Activated CD8-positive, alpha-beta T cell treated with anti-CD3 and anti-CD28 coated beads for 36 hours (primary cell): ENCODE measurements around the gene CRYL1. TPM values are rescaled to one million over a fixed set of nuclear protein-coding genes. Genes with fewer than 3 reads are reported as not detected.

ENCODE experiments used
- ATAC-seq: fragments of 200-7000 bp; cut with Tn5 transposase; one replicate; pipeline ENCODE4 v1.10.0; 2021; ENCODE audit warnings: mild to moderate bottlenecking, moderate library complexity
- CTCF ChIA-PET: fragments of 350-600 bp; sonication (Branson Sonifier 250); formaldehyde crosslinking; loops from one replicate; lab custom pipeline; 2021; ENCODE audit warnings: antibody characterized with exemption; lab: Charles Lee
- POLR2A ChIA-PET: fragments of 350-600 bp; sonication (Branson Sonifier 250); formaldehyde crosslinking; loops from one replicate; lab custom pipeline; 2021; ENCODE audit warnings: antibody characterized with exemption; lab: Charles Lee
- DNase-seq: peaks from one replicate; pipeline ENCODE4 v3.0.0-alpha.2; 2020
- H3K27ac Mint-ChIP-seq: one replicate; pipeline ENCODE4 v1.8.0; 2021; ENCODE audit warnings: mild to moderate bottlenecking, mixed read lengths
- H3K27me3 Mint-ChIP-seq: one replicate; pipeline ENCODE4 v1.8.0; 2021; ENCODE audit warnings: mixed read lengths
- H3K36me3 Mint-ChIP-seq: one replicate; pipeline ENCODE4 v1.8.0; 2021; ENCODE audit warnings: low read depth, mixed read lengths
- H3K4me1 Mint-ChIP-seq: one replicate; pipeline ENCODE4 v1.8.0; 2021; ENCODE audit warnings: low read depth, mixed read lengths
- H3K4me3 Mint-ChIP-seq: one replicate; pipeline ENCODE4 v1.8.0; 2021; ENCODE audit warnings: mild to moderate bottlenecking, moderate library complexity, mixed read lengths
- H3K9me3 Mint-ChIP-seq: one replicate; pipeline ENCODE4 v1.8.0; 2021; ENCODE audit warnings: mixed read lengths
- intact Hi-C: fragments of 100-400 bp; cut with micrococcal nuclease; formaldehyde crosslinking; loops from one replicate; pipeline ENCODE4 v1.10.0; 2022
- total RNA-seq, 2 experiments: library from RNA; stranded (reverse); gene quantifications; one replicate each; pipeline ENCODE4 v1.2.3, GENCODE V29; 2021
- TF ChIP-seq, protein P1 (sequence below): fragments of 200-600 bp; IDR thresholded peaks from one replicate; pipeline ENCODE4 v1.8.0; 2022; ENCODE audit warnings: antibody characterized with exemption, mild to moderate bottlenecking

Gene CRYL1
- total RNA-seq, 2 experiments from 2014 or later, result 8.5 to 9.4 TPM

DNA sequence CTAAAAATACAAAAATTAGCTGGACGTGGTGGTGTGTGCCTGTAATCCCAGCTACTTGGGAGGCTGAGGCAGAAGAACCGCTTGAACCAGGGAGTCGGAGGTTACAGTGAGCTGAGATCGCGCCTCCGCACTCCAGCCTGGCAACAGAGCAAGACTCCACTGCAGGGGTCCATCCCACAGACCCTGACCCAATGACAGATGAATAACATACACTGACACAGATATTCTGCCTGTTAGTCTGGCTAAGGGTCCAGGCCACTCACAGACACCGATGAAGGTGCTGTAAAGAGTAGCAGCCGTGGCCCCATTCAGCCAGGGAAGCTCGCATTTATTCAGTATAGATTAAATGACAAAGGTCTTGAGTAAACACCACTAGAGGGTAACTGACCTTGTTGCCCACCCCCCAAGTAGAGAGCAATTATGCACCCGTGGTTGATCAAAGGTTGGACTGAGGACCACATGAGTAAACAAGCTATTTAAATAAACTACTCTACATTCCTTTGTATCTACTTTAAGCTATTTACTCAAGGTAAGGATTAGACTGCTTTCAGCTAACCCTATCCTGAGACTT lies 8.5 kb upstream of the CRYL1 start:
- Mint-ChIP-seq H3K4me1 (no peaks in the 10 kb centered on the region), H3K27ac (no peak overlapping the region), H3K4me3 (no peak overlapping the region), H3K27me3 (peaks cover 6% of the 10 kb centered on the region), H3K36me3 (peaks cover 2% of the 10 kb centered on the region), H3K9me3 (peaks cover 4% of the 10 kb centered on the region)
- ChIA-PET CTCF (interaction anchor here (1.3 kb wide), 1 partner anchor 12 kb away, joined by 6 read pairs; no protein-coding TSS in a partner anchor), POLR2A (no interaction called here)
- no peak for ATAC-seq
- TF ChIP-seq, protein P1, sequence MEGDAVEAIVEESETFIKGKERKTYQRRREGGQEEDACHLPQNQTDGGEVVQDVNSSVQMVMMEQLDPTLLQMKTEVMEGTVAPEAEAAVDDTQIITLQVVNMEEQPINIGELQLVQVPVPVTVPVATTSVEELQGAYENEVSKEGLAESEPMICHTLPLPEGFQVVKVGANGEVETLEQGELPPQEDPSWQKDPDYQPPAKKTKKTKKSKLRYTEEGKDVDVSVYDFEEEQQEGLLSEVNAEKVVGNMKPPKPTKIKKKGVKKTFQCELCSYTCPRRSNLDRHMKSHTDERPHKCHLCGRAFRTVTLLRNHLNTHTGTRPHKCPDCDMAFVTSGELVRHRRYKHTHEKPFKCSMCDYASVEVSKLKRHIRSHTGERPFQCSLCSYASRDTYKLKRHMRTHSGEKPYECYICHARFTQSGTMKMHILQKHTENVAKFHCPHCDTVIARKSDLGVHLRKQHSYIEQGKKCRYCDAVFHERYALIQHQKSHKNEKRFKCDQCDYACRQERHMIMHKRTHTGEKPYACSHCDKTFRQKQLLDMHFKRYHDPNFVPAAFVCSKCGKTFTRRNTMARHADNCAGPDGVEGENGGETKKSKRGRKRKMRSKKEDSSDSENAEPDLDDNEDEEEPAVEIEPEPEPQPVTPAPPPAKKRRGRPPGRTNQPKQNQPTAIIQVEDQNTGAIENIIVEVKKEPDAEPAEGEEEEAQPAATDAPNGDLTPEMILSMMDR, result no peak
- no peak for DNase-seq
- intact Hi-C loops, result no loop called here

- CTCF ChIA-PET, result no interaction called here
- H3K4me1 Mint-ChIP-seq, result peaks cover 26% of the 10 kb centered on the region
- H3K27ac Mint-ChIP-seq, result no peak overlapping the region
Measured at GRCh38 chr13:20528452-20528851, 2.8 kb upstream of the CRYL1 start.

GRCh38 chr13:20526664-20527063 lies 1.0 kb upstream of the CRYL1 start:
- TF ChIP-seq, protein P1, result no peak
- no peaks in the 10 kb centered on the region for H3K36me3 Mint-ChIP-seq
- CTCF ChIA-PET, result interaction anchor here (0.6 to 1.6 kb wide), 3 partner anchors 32 to 302 kb away, joined by 3 to 4 read pairs (median 4); no protein-coding TSS in a partner anchor
- H3K4me3 Mint-ChIP-seq, result peak overlapping the region; percentile 78
- ATAC-seq, result no peak
- POLR2A ChIA-PET, result interaction anchor here (1.0 to 1.4 kb wide), 4 partner anchors 42 to 376 kb away, joined by 3 to 5 read pairs (median 3); partner anchors contain the start of gene XPO4
- H3K27me3 Mint-ChIP-seq, result peaks cover 6% of the 10 kb centered on the region
- peak overlapping the region; percentile 94 for H3K27ac Mint-ChIP-seq
- no peaks in the 10 kb centered on the region for H3K9me3 Mint-ChIP-seq
- intact Hi-C loops, result no loop called here
- H3K4me1 Mint-ChIP-seq, result peaks cover 30% of the 10 kb centered on the region
- no peak for DNase-seq

More at GRCh38 chr13:20528452-20528851, 2.8 kb upstream of the CRYL1 start:
- TF ChIP-seq, protein P1, result no peak
- ATAC-seq (no peak), DNase-seq (peak; percentile 31)
- Mint-ChIP-seq H3K4me3 (no peak overlapping the region), H3K36me3 (no peaks in the 10 kb centered on the region), H3K9me3 (no peaks in the 10 kb centered on the region), H3K27me3 (peaks cover 6% of the 10 kb centered on the region)
- POLR2A ChIA-PET, result no interaction called here
- intact Hi-C loops, result no loop called here

DNA sequence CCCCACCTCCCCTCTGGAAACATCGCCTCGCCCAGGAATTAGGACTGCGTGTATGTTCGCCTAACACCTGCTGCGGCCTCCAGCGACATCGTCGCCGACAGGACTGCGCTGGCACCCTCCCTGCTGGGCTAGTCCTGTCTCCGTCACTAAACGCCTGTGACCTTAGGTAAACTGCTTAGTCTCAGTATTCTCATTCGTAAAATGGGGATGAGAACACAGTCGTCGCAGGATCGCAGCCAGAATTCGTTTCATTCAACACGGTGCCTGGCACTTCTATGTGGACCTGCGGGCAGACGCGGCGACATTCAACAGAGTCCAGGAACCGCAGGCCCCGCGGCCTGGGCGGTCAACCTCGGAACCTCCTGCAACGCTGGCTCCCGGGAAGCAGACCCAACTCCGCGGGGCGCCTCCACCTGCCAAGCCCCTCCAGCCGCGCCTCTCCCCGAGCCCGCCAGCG lies 485 bp downstream of the CRYL1 start:
- H3K27ac Mint-ChIP-seq, result peak overlapping the region; percentile 72
- H3K4me3 Mint-ChIP-seq, result peak overlapping the region; percentile 78
- peak; percentile 27 for DNase-seq
- ChIA-PET CTCF (interaction anchor here (0.9 kb wide), 1 partner anchor 179 kb away, joined by 3 read pairs; the partner anchor contains the start of gene IL17D), POLR2A (interaction anchor here (0.6 kb wide), 1 partner anchor 8 kb away, joined by 3 read pairs; no protein-coding TSS in a partner anchor)
- H3K4me1 Mint-ChIP-seq, result peaks cover 30% of the 10 kb centered on the region
- intact Hi-C loops, result no loop called here
- no peaks in the 10 kb centered on the region for H3K36me3 Mint-ChIP-seq
- peak; percentile 11 for ATAC-seq
- H3K27me3 Mint-ChIP-seq, result no peaks in the 10 kb centered on the region
- TF ChIP-seq, protein P1, result no peak
- H3K9me3 Mint-ChIP-seq, result no peaks in the 10 kb centered on the region
